IMR-90 (cell line): Measurements from ENCODE around the gene PYGO2.

Source experiments
- CTCF ChIP-seq: conservative IDR thresholded peaks from 2 replicates; pipeline ENCODE4 v1.5.1; 2012; ENCODE audit warnings: mild to moderate bottlenecking, low read depth, low read length, improper control_type of control experiment
- ELK1 ChIP-seq: fragments of 150-350 bp; IDR thresholded peaks from 2 replicates; pipeline ENCODE4 v1.6.1; 2016; ENCODE audit warnings: low read depth, mild to moderate bottlenecking, low read length, moderate library complexity, borderline replicate concordance
- MAZ ChIP-seq: IDR thresholded peaks from 2 replicates; pipeline ENCODE4 v1.6.1; 2012; ENCODE audit warnings: low read depth, mild to moderate bottlenecking, low read length, improper control_type of control experiment, moderate library complexity, borderline replicate concordance
- POLR2A ChIP-seq: IDR thresholded peaks from 2 replicates; pipeline ENCODE4 v1.6.1; 2012; ENCODE audit warnings: mild to moderate bottlenecking, low read depth, low read length
- TF ChIP-seq, protein P1 (sequence below): fragments of 150-350 bp; IDR thresholded peaks from 2 replicates; pipeline ENCODE4 v1.6.1; 2017; ENCODE audit warnings: mild to moderate bottlenecking, antibody characterized with exemption, low read length, low read depth

- TF ChIP-seq CTCF (no peak), POLR2A (no peak), ELK1 (no peak), MAZ (no peak)
- TF ChIP-seq, protein P1, sequence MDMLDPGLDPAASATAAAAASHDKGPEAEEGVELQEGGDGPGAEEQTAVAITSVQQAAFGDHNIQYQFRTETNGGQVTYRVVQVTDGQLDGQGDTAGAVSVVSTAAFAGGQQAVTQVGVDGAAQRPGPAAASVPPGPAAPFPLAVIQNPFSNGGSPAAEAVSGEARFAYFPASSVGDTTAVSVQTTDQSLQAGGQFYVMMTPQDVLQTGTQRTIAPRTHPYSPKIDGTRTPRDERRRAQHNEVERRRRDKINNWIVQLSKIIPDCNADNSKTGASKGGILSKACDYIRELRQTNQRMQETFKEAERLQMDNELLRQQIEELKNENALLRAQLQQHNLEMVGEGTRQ = no peak
These were observed 27.1 kb downstream of the PYGO2 start for GRCh38 chr1:154934358-154934948.
